ENCODE measurements around the gene EXOC6.

EXOC6 gene

GRCh38 chr10:92834986-92835385 is 13.3 kb upstream of the EXOC6 start:
- H3K4me3 ChIP-seq (ENCODE audit: low read length): no peak overlapping the region
- no peaks in the 10 kb centered on the region for H3K9me3 ChIP-seq (ENCODE audit: control insufficient read depth, low read length)
- H3K9ac ChIP-seq (ENCODE audit: low read length): no peak overlapping the region
- DNase-seq (ENCODE audit: low read depth): peak; percentile 61
- peaks cover 9% of the 10 kb centered on the region for H3K4me1 ChIP-seq (ENCODE audit: control insufficient read depth, insufficient read depth, low read length)
- H3K36me3 ChIP-seq (ENCODE audit: control insufficient read depth, insufficient read depth, low read length, severe bottlenecking): no peaks in the 10 kb centered on the region
- no peaks in the 10 kb centered on the region for H3K27me3 ChIP-seq (replicated peaks; ENCODE audit: control insufficient read depth, insufficient read depth, low read length)

GRCh38 chr10:92837456-92837855 is 10.9 kb upstream of the EXOC6 start:
- H3K4me3 ChIP-seq (ENCODE audit: low read length): no peak overlapping the region
- no peak overlapping the region for H3K9ac ChIP-seq (ENCODE audit: low read length)
- H3K9me3 ChIP-seq (ENCODE audit: control insufficient read depth, low read length): no peaks in the 10 kb centered on the region
- H3K27me3 ChIP-seq (replicated peaks; ENCODE audit: control insufficient read depth, insufficient read depth, low read length): no peaks in the 10 kb centered on the region
- no peaks in the 10 kb centered on the region for H3K36me3 ChIP-seq (ENCODE audit: control insufficient read depth, insufficient read depth, low read length, severe bottlenecking)
- no peak for DNase-seq (ENCODE audit: low read depth)
- peaks cover 9% of the 10 kb centered on the region for H3K4me1 ChIP-seq (ENCODE audit: control insufficient read depth, insufficient read depth, low read length)

GRCh38 chr10:92839191-92840085 is 8.9 kb upstream of the EXOC6 start:
- Histone ChIP-seq H3K36me3 (ENCODE audit: control insufficient read depth, insufficient read depth, low read length, severe bottlenecking) (no peaks in the 10 kb centered on the region), H3K4me3 (ENCODE audit: low read length) (no peak overlapping the region), H3K4me1 (ENCODE audit: control insufficient read depth, insufficient read depth, low read length) (peaks cover 7% of the 10 kb centered on the region), H3K9ac (ENCODE audit: low read length) (no peak overlapping the region), H3K27me3 (replicated peaks; ENCODE audit: control insufficient read depth, insufficient read depth, low read length) (no peaks in the 10 kb centered on the region), H3K9me3 (ENCODE audit: control insufficient read depth, low read length) (no peaks in the 10 kb centered on the region)
- DNase-seq (ENCODE audit: low read depth): peak; percentile 61

- Histone ChIP-seq H3K9me3 (ENCODE audit: control insufficient read depth, low read length) (peaks cover 4% of the 10 kb centered on the region), H3K9ac (ENCODE audit: low read length) (no peak overlapping the region), H3K36me3 (ENCODE audit: control insufficient read depth, insufficient read depth, low read length, severe bottlenecking) (no peaks in the 10 kb centered on the region), H3K4me3 (ENCODE audit: low read length) (no peak overlapping the region), H3K4me1 (ENCODE audit: control insufficient read depth, insufficient read depth, low read length) (peaks cover 4% of the 10 kb centered on the region), H3K27me3 (replicated peaks; ENCODE audit: control insufficient read depth, insufficient read depth, low read length) (peaks cover 13% of the 10 kb centered on the region)
- no peak for DNase-seq (ENCODE audit: low read depth)
Measured at GRCh38 chr10:92844746-92845145, 3.6 kb upstream of the EXOC6 start.

GRCh38 chr10:92845921-92846320 is 2.4 kb upstream of the EXOC6 start:
- Histone ChIP-seq H3K27me3 (replicated peaks; ENCODE audit: control insufficient read depth, insufficient read depth, low read length) (peaks cover 13% of the 10 kb centered on the region), H3K36me3 (ENCODE audit: control insufficient read depth, insufficient read depth, low read length, severe bottlenecking) (no peaks in the 10 kb centered on the region), H3K4me1 (ENCODE audit: control insufficient read depth, insufficient read depth, low read length) (peaks cover 4% of the 10 kb centered on the region), H3K9ac (ENCODE audit: low read length) (no peak overlapping the region), H3K4me3 (ENCODE audit: low read length) (no peak overlapping the region), H3K9me3 (ENCODE audit: control insufficient read depth, low read length) (peaks cover 4% of the 10 kb centered on the region)
- DNase-seq (ENCODE audit: low read depth): no peak

GRCh38 chr10:92846344-92846743 is 2.0 kb upstream of the EXOC6 start:
- Histone ChIP-seq H3K4me3 (ENCODE audit: low read length) (no peak overlapping the region), H3K9me3 (ENCODE audit: control insufficient read depth, low read length) (peaks cover 4% of the 10 kb centered on the region), H3K9ac (ENCODE audit: low read length) (no peak overlapping the region), H3K27me3 (replicated peaks; ENCODE audit: control insufficient read depth, insufficient read depth, low read length) (peaks cover 13% of the 10 kb centered on the region), H3K36me3 (ENCODE audit: control insufficient read depth, insufficient read depth, low read length, severe bottlenecking) (no peaks in the 10 kb centered on the region), H3K4me1 (ENCODE audit: control insufficient read depth, insufficient read depth, low read length) (peaks cover 4% of the 10 kb centered on the region)
- DNase-seq (ENCODE audit: low read depth): no peak

- no peaks in the 10 kb centered on the region for H3K36me3 ChIP-seq (ENCODE audit: control insufficient read depth, insufficient read depth, low read length, severe bottlenecking)
- H3K4me3 ChIP-seq (ENCODE audit: low read length): no peak overlapping the region
- no peak for DNase-seq (ENCODE audit: low read depth)
- H3K4me1 ChIP-seq (ENCODE audit: control insufficient read depth, insufficient read depth, low read length): peaks cover 4% of the 10 kb centered on the region
- H3K9me3 ChIP-seq (ENCODE audit: control insufficient read depth, low read length): peaks cover 4% of the 10 kb centered on the region
- no peak overlapping the region for H3K9ac ChIP-seq (ENCODE audit: low read length)
- H3K27me3 ChIP-seq (replicated peaks; ENCODE audit: control insufficient read depth, insufficient read depth, low read length): peaks cover 13% of the 10 kb centered on the region
Measured at GRCh38 chr10:92846854-92847201, 1.5 kb upstream of the EXOC6 start.

GRCh38 chr10:92847202-92847864 is 987 bp upstream of the EXOC6 start:
- Histone ChIP-seq H3K36me3 (ENCODE audit: control insufficient read depth, insufficient read depth, low read length, severe bottlenecking) (no peaks in the 10 kb centered on the region), H3K4me3 (ENCODE audit: low read length) (no peak overlapping the region), H3K4me1 (ENCODE audit: control insufficient read depth, insufficient read depth, low read length) (peaks cover 4% of the 10 kb centered on the region), H3K9me3 (ENCODE audit: control insufficient read depth, low read length) (peaks cover 4% of the 10 kb centered on the region), H3K9ac (ENCODE audit: low read length) (no peak overlapping the region), H3K27me3 (replicated peaks; ENCODE audit: control insufficient read depth, insufficient read depth, low read length) (peaks cover 13% of the 10 kb centered on the region)
- DNase-seq (ENCODE audit: low read depth): no peak

- peak overlapping the region; percentile 67 for H3K9ac ChIP-seq (ENCODE audit: low read length)
- H3K27me3 ChIP-seq (replicated peaks; ENCODE audit: control insufficient read depth, insufficient read depth, low read length): peaks cover 13% of the 10 kb centered on the region
- no peak for DNase-seq (ENCODE audit: low read depth)
- peaks cover 4% of the 10 kb centered on the region for H3K4me1 ChIP-seq (ENCODE audit: control insufficient read depth, insufficient read depth, low read length)
- H3K9me3 ChIP-seq (ENCODE audit: control insufficient read depth, low read length): peaks cover 4% of the 10 kb centered on the region
- peak overlapping the region; percentile 86 for H3K4me3 ChIP-seq (ENCODE audit: low read length)
- H3K36me3 ChIP-seq (ENCODE audit: control insufficient read depth, insufficient read depth, low read length, severe bottlenecking): no peaks in the 10 kb centered on the region
Measured at GRCh38 chr10:92848037-92848440, 281 bp upstream of the EXOC6 start.

- Histone ChIP-seq H3K4me3 (ENCODE audit: low read length) (peak overlapping the region; percentile 86), H3K9ac (ENCODE audit: low read length) (peak overlapping the region; percentile 79), H3K4me1 (ENCODE audit: control insufficient read depth, insufficient read depth, low read length) (peaks cover 4% of the 10 kb centered on the region), H3K27me3 (replicated peaks; ENCODE audit: control insufficient read depth, insufficient read depth, low read length) (peaks cover 13% of the 10 kb centered on the region), H3K9me3 (ENCODE audit: control insufficient read depth, low read length) (peaks cover 4% of the 10 kb centered on the region), H3K36me3 (ENCODE audit: control insufficient read depth, insufficient read depth, low read length, severe bottlenecking) (no peaks in the 10 kb centered on the region)
- no peak for DNase-seq (ENCODE audit: low read depth)
Measured at GRCh38 chr10:92849234-92849525, 860 bp downstream of the EXOC6 start.

GRCh38 chr10:92849576-92850090 is 1.3 kb downstream of the EXOC6 start:
- Histone ChIP-seq H3K4me3 (ENCODE audit: low read length) (peak overlapping the region; percentile 86), H3K36me3 (ENCODE audit: control insufficient read depth, insufficient read depth, low read length, severe bottlenecking) (no peaks in the 10 kb centered on the region), H3K9ac (ENCODE audit: low read length) (no peak overlapping the region), H3K4me1 (ENCODE audit: control insufficient read depth, insufficient read depth, low read length) (peaks cover 4% of the 10 kb centered on the region), H3K9me3 (ENCODE audit: control insufficient read depth, low read length) (peaks cover 4% of the 10 kb centered on the region), H3K27me3 (replicated peaks; ENCODE audit: control insufficient read depth, insufficient read depth, low read length) (peaks cover 13% of the 10 kb centered on the region)
- DNase-seq (ENCODE audit: low read depth): no peak

All from adipocyte (in vitro differentiated cells).